Transverse colon (tissue), 4 donors: ENCODE data around the gene RWDD1. TPM values are rescaled to one million over a fixed set of nuclear protein-coding genes. Genes with fewer than 3 reads are reported as not detected.
A peak's percentile ranks its signal among the peaks of the same experiment; 100 is the strongest.

ENCODE experiments used
- DNase-seq: peaks from one replicate; pipeline ENCODE4 v3.0.0-alpha.2; 2019
- H3K27ac ChIP-seq, 4 donors: fragments of 200-600 bp; sonication (generic); 2 replicates each; pipeline ENCODE4 v1.5.1; 2016 to 2018; ENCODE audit warnings: inconsistent platforms in 4 of 4
- H3K27me3 ChIP-seq: fragments of 200-600 bp; sonication (generic); 2 replicates; pipeline ENCODE4 v1.5.1; 2017; ENCODE audit warnings: inconsistent platforms
- H3K36me3 ChIP-seq, 4 donors: fragments of 200-600 bp; sonication (generic); 2 replicates each; pipeline ENCODE4 v1.5.1; 2017 to 2019; ENCODE audit warnings: inconsistent platforms in 4 of 4
- H3K4me1 ChIP-seq, 4 donors: fragments of 200-600 bp; sonication (generic); 2 replicates each; pipeline ENCODE4 v1.5.1; 2017 to 2020; ENCODE audit warnings: inconsistent platforms in 4 of 4
- H3K4me3 ChIP-seq, 4 donors: fragments of 200-600 bp; sonication (generic); 1 replicate in 1 of 4; 2 replicates in 3 of 4; pipeline versions ENCODE4 v1.5.1 to v1.6.1; 2017 to 2019; ENCODE audit warnings: inconsistent platforms in 4 of 4
- H3K9me3 ChIP-seq, 2 donors: fragments of 200-600 bp; sonication (generic); 2 replicates each; pipeline ENCODE4 v1.5.1; 2017 to 2019; ENCODE audit warnings: inconsistent platforms in 2 of 2
- CTCF ChIP-seq, 5 experiments: fragments of 200-600 bp in 3 of 5; fragments of 450-650 bp in 2 of 5; sonication (generic) in 3 of 5; IDR thresholded peaks; 1 replicate in 2 of 5; 2 replicates in 3 of 5; pipeline ENCODE4 v1.5.1; 2016 to 2017; ENCODE audit warnings: antibody characterized with exemption in 5 of 5, inconsistent platforms in 3 of 5, mild to moderate bottlenecking in 2 of 5, moderate library complexity in 1 of 5
- EP300 ChIP-seq: sonication (generic); formaldehyde crosslinking; IDR thresholded peaks from one replicate; pipeline ENCODE4 v1.6.1; 2017; ENCODE audit warnings: antibody characterized with exemption, low read depth
- POLR2A ChIP-seq: fragments of 450-650 bp; IDR thresholded peaks from one replicate; pipeline ENCODE4 v1.6.1; 2016; ENCODE audit warnings: antibody characterized with exemption, mild to moderate bottlenecking, moderate library complexity
- POLR2AphosphoS5 ChIP-seq, 3 donors: sonication (generic); formaldehyde crosslinking; IDR thresholded peaks; one replicate each; pipeline ENCODE4 v1.6.1; 2016; ENCODE audit warnings: antibody characterized with exemption in 3 of 3
- WGBS, 2 donors: methylation state at CpG; one replicate each; pipeline ENCODE4 v1.1.5; 2018; ENCODE audit warnings: low coverage in 1 of 2; 5-methylcytosine and 5-hydroxymethylcytosine counted together
- in situ Hi-C, 4 donors: fragments of 200-750 bp; cut with MboI; loops; one replicate each; pipeline versions ENCODE4 v1.15.0 to v1.15.1; 2017; ENCODE audit warnings: low sequenced_read_pairs in 3 of 4, low pct_ligation_motif_present in 1 of 4, low pct_unique_long_range_greater_than_20kb in 1 of 4
- intact Hi-C: fragments of 100-400 bp; cut with DNase I; formaldehyde crosslinking; loops from one replicate; pipeline ENCODE4 v1.15.1; 2023; ENCODE audit warnings: low total_unique reads
- total RNA-seq, 4 donors: library from RNA; depleted of rRNA; stranded (reverse); fragments of >200 nt; gene quantifications; one replicate each; pipeline ENCODE4 v1.1.0, GENCODE V29; 2016

Gene RWDD1
- total RNA-seq, 4 donors from 2014 or later = 16.7 to 37.2 (median 30.3) TPM

GRCh38 chr6:116562614-116563013, 8.7 kb upstream of the RWDD1 start:
- intact Hi-C loops = no loop called here
- peaks cover 18% of the 10 kb centered on the region for H3K27me3 ChIP-seq
- no peaks in the 10 kb centered on the region for H3K36me3 ChIP-seq
- no peak overlapping the region for H3K27ac ChIP-seq
- DNase-seq = no peak
- in situ Hi-C loops = no loop called here
- no peaks in the 10 kb centered on the region for H3K9me3 ChIP-seq
- no peak for TF ChIP-seq EP300
- no peak for TF ChIP-seq POLR2A
- TF ChIP-seq POLR2AphosphoS5 (IDR thresholded peaks at IDR 0.05) = no peak
- no peak for TF ChIP-seq CTCF (IDR thresholded peaks at IDR 0.05)
- 65 to 77% methylated on average over 3 of the region's 3 CpGs for WGBS, 2 donors
- peaks cover 0 to 7% (median 0%) of the 10 kb centered on the region in 4 donors for H3K4me1 ChIP-seq
- no peak overlapping the region for H3K4me3 ChIP-seq

GRCh38 chr6:116563830-116564229, 7.5 kb upstream of the RWDD1 start:
- Histone ChIP-seq H3K4me3 (no peak overlapping the region), H3K27me3 (peaks cover 18% of the 10 kb centered on the region), H3K36me3 (no peaks in the 10 kb centered on the region), H3K27ac (no peak overlapping the region), H3K4me1 (peaks cover 0 to 7% (median 0%) of the 10 kb centered on the region in 4 donors), H3K9me3 (no peaks in the 10 kb centered on the region)
- in situ Hi-C loops (no loop called here), intact Hi-C loops (no loop called here)
- 92 to 93% methylated on average over 2 to 9 of the region's 9 CpGs for WGBS, 2 donors
- no peak for DNase-seq
- TF ChIP-seq EP300 = no peak
- no peak for TF ChIP-seq POLR2AphosphoS5 (IDR thresholded peaks at IDR 0.05)
- no peak for TF ChIP-seq POLR2A
- TF ChIP-seq CTCF (IDR thresholded peaks at IDR 0.05) = no peak

- intact Hi-C loops = no loop called here
- in situ Hi-C loops = no loop called here
- Histone ChIP-seq H3K4me1 (peaks cover 0 to 7% (median 0%) of the 10 kb centered on the region in 4 donors), H3K27me3 (peaks cover 18% of the 10 kb centered on the region), H3K4me3 (no peak overlapping the region), H3K27ac (no peak overlapping the region), H3K36me3 (no peaks in the 10 kb centered on the region), H3K9me3 (no peaks in the 10 kb centered on the region)
- DNase-seq = no peak
- 76 to 78% methylated on average over 5 to 7 of the region's 7 CpGs for WGBS, 2 donors
- TF ChIP-seq EP300 = no peak
- no peak for TF ChIP-seq CTCF (IDR thresholded peaks at IDR 0.05)
- no peak for TF ChIP-seq POLR2A
- TF ChIP-seq POLR2AphosphoS5 (IDR thresholded peaks at IDR 0.05) = no peak
Observed at GRCh38 chr6:116564311-116564710, 7.0 kb upstream of the RWDD1 start.

GRCh38 chr6:116564921-116565872, 6.1 kb upstream of the RWDD1 start:
- Histone ChIP-seq H3K27ac (no peak overlapping the region), H3K4me1 (peaks cover 1 to 13% (median 4%) of the 10 kb centered on the region in 4 donors), H3K4me3 (peak overlapping the region in 2 of 4 donors; percentile 12 to 35), H3K27me3 (peaks cover 18% of the 10 kb centered on the region), H3K36me3 (no peaks in the 10 kb centered on the region), H3K9me3 (no peaks in the 10 kb centered on the region)
- WGBS, 2 donors = 64% methylated on average over 41 of the region's 42 CpGs; no CpG with 5 or more reads in 1 of the 2 donors
- no peak for DNase-seq
- TF ChIP-seq POLR2A = no peak
- TF ChIP-seq POLR2AphosphoS5 (IDR thresholded peaks at IDR 0.05) = no peak
- TF ChIP-seq EP300 = no peak
- no peak for TF ChIP-seq CTCF (IDR thresholded peaks at IDR 0.05)
- in situ Hi-C loops = no loop called here
- intact Hi-C loops = no loop called here
